GM12878 (cell line): Measurements from ENCODE around the gene VTN. TPM values are rescaled to one million over a fixed set of nuclear protein-coding genes. Genes with fewer than 3 reads are reported as not detected.

Experiments
- ATAC-seq: fragments of 200-7000 bp; cut with Tn5 transposase; 3 replicates; pipeline ENCODE4 v1.9.1; 2020; ENCODE audit warnings: mild to moderate bottlenecking, moderate library complexity
- BruUV-seq: library from RNA; stranded (reverse); fragments of 400-500 nt; replicated peaks from 2 replicates; lab custom pipeline; 2021; lab: Mats Ljungman, UMichigan
- CTCF ChIA-PET: fragments of 300-600 bp; sonication (Branson Sonifier 250); formaldehyde crosslinking; extraction: SDS; loops from one replicate; lab custom pipeline; 2021; ENCODE audit warnings: inconsistent platforms; lab: Yijun Ruan, JAX
- POLR2A ChIA-PET: fragments of 350-600 bp; formaldehyde crosslinking; extraction: SDS; loops from one replicate; lab custom pipeline; 2021; ENCODE audit warnings: inconsistent platforms; lab: Charles Lee
- RAD21 ChIA-PET: fragments of 300-600 bp; sonication (Branson Sonifier 250); formaldehyde crosslinking; loops from one replicate; lab custom pipeline; 2023; ENCODE audit warnings: antibody characterized with exemption; ENCODE audit not compliant: unreplicated experiment; lab: Charles Lee
- SMC1A ChIA-PET: fragments of 300-600 bp; sonication (Branson Sonifier 250); formaldehyde crosslinking; loops from one replicate; lab custom pipeline; 2023; ENCODE audit not compliant: unreplicated experiment, uncharacterized antibody; lab: Charles Lee
- DNase-seq: peaks from one replicate; pipeline ENCODE4 v3.0.0-alpha.2; 2011; ENCODE audit warnings: low read depth, low spot score
- FAIRE-seq: peaks from 3 replicates; lab custom pipeline; 2011; peaks lifted over from hg19 to GRCh38; lab: Jason Lieb, UNC
- H2AFZ ChIP-seq: 2 replicates; pipeline ENCODE4 v1.6.0; 2011; ENCODE audit warnings: low read depth, low read length, control low read depth; ENCODE audit not compliant: control insufficient read depth
- H3K27ac ChIP-seq: 2 replicates; pipeline ENCODE4 v1.5.1; 2011; ENCODE audit warnings: control low read depth; ENCODE audit not compliant: control insufficient read depth, insufficient read depth
- H3K27me3 ChIP-seq, 2 experiments: replicated peaks in 1 of 2; 2 replicates each; pipeline versions ENCODE4 v1.6.0 to v1.6.1; 2011; ENCODE audit warnings: low read length in 1 of 2; ENCODE audit not compliant: control insufficient read depth in 2 of 2, insufficient read depth in 2 of 2
- H3K36me3 ChIP-seq, 2 experiments: 2 replicates each; pipeline ENCODE4 v1.5.1; 2011; ENCODE audit warnings: low read length in 1 of 2; ENCODE audit not compliant: control insufficient read depth in 2 of 2, insufficient read depth in 2 of 2
- H3K4me1 ChIP-seq: 2 replicates; pipeline ENCODE4 v1.6.1; 2011; ENCODE audit warnings: mild to moderate bottlenecking, low read length, moderate library complexity, mixed read lengths; ENCODE audit not compliant: control insufficient read depth, insufficient read depth
- H3K4me2 ChIP-seq: 2 replicates; pipeline ENCODE4 v1.6.0; 2011; ENCODE audit warnings: control low read depth; ENCODE audit not compliant: control insufficient read depth, insufficient read depth
- H3K4me3 ChIP-seq: fragments of 200-600 bp; sonication (generic); 2 replicates; pipeline ENCODE4 v1.5.1; 2016
- H3K79me2 ChIP-seq: 2 replicates; pipeline ENCODE4 v1.6.0; 2011; ENCODE audit warnings: low read length; ENCODE audit not compliant: control insufficient read depth, insufficient read depth
- H3K9ac ChIP-seq: 2 replicates; pipeline ENCODE4 v1.8.0; 2011; ENCODE audit warnings: low read length, control low read depth, mixed read lengths; ENCODE audit not compliant: control insufficient read depth, insufficient read depth
- H3K9me3 ChIP-seq: replicated peaks from 3 replicates; pipeline ENCODE4 v1.5.1; 2011; ENCODE audit warnings: mild to moderate bottlenecking, low read length; ENCODE audit not compliant: control insufficient read depth, insufficient read depth
- H4K20me1 ChIP-seq: 2 replicates; pipeline ENCODE4 v1.6.0; 2011; ENCODE audit not compliant: control insufficient read depth, insufficient read depth
- ATF7 ChIP-seq: fragments of 450-650 bp; IDR thresholded peaks from 2 replicates; pipeline ENCODE4 v1.6.1; 2016; ENCODE audit warnings: low read depth, mild to moderate bottlenecking
- BCLAF1 ChIP-seq: fragments of 450-650 bp; IDR thresholded peaks from 2 replicates; pipeline ENCODE4 v1.6.1; 2017; ENCODE audit warnings: antibody characterized with exemption, mild to moderate bottlenecking, moderate library complexity
- CTCF ChIP-seq, 3 experiments: IDR thresholded peaks in 2 of 3; conservative IDR thresholded peaks in 1 of 3; 2 replicates each; pipeline ENCODE4 v1.5.1; 2011; ENCODE audit warnings: low read depth in 3 of 3, low read length in 3 of 3, mild to moderate bottlenecking in 3 of 3, control low read depth in 2 of 3, moderate library complexity in 2 of 3, inconsistent platforms in 1 of 3, mixed read lengths in 1 of 3; ENCODE audit not compliant: control insufficient read depth in 2 of 3, insufficient read depth in 1 of 3; ENCODE audit errors: extremely low read depth in 1 of 3
- FOXK2 ChIP-seq: fragments of 450-650 bp; IDR thresholded peaks from 2 replicates; pipeline ENCODE4 v1.6.1; 2017; ENCODE audit warnings: mild to moderate bottlenecking, moderate library complexity
- KLF5 ChIP-seq: fragments of 450-650 bp; IDR thresholded peaks from 2 replicates; pipeline ENCODE4 v1.6.1; 2014; ENCODE audit warnings: mild to moderate bottlenecking; ENCODE audit not compliant: partially characterized antibody
- LARP7 ChIP-seq: fragments of 450-650 bp; IDR thresholded peaks from 2 replicates; pipeline ENCODE4 v1.6.1; 2017; ENCODE audit warnings: mild to moderate bottlenecking
- PAX5 ChIP-seq: IDR thresholded peaks from 2 replicates; pipeline ENCODE4 v1.6.1; 2011; ENCODE audit warnings: low read depth, low read length, borderline replicate concordance
- RBBP5 ChIP-seq: fragments of 200-600 bp; sonication (generic); conservative IDR thresholded peaks from 2 replicates; pipeline ENCODE4 v1.6.1; 2016
- STAT1 ChIP-seq: fragments of 450-650 bp; conservative IDR thresholded peaks from 2 replicates; pipeline ENCODE4 v1.6.1; 2014; ENCODE audit warnings: antibody characterized with exemption, mild to moderate bottlenecking
- TBL1XR1 ChIP-seq: IDR thresholded peaks from 2 replicates; pipeline ENCODE4 v1.6.1; 2012; ENCODE audit warnings: low read depth, low read length, improper control_type of control experiment
- ZNF384 ChIP-seq: IDR thresholded peaks from 2 replicates; pipeline ENCODE4 v1.6.1; 2012; ENCODE audit warnings: low read depth, mild to moderate bottlenecking, low read length, improper control_type of control experiment, borderline replicate concordance
- WGBS: methylation state at CpG from one replicate; pipeline ENCODE4 v1.1.6; 2016; ENCODE audit warnings: low lambda C conversion rate; ENCODE audit not compliant: insufficient replicate concordance, insufficient coverage; ENCODE audit errors: missing lambda C conversion rate; 5-methylcytosine and 5-hydroxymethylcytosine counted together
- in situ Hi-C: fragments of 300-500 bp; cut with MboI; formaldehyde crosslinking; loops from 9 replicates; pipeline ENCODE4 v1.14.3; 2018; ENCODE audit warnings: mixed read lengths
- intact Hi-C: fragments of 100-400 bp; cut with micrococcal nuclease; formaldehyde crosslinking; loops from one replicate; pipeline ENCODE4 v1.14.2; 2022; ENCODE audit not compliant: unreplicated experiment
- polyA plus RNA-seq, 11 experiments: library from polyadenylated mRNA; depleted of rRNA in 4 of 11; unstranded in 6 of 11; stranded (reverse) in 5 of 11; fragments of >200 nt; fragmentation: Nextera tagmentation in 4 of 11; fragmentation: Illumina TruSeq in 1 of 11; extraction: Ambion mirVana in 4 of 11; extraction: Trizol in 1 of 11; gene quantifications; 1 replicate in 1 of 11; 2 replicates in 10 of 11; pipeline versions ENCODE4 v1.2.1 to v1.2.3, GENCODE V29; 2011 to 2016; ENCODE audit warnings: inconsistent platforms in 2 of 11, missing spikeins in 2 of 11, low read depth in 1 of 11
- total RNA-seq, 4 experiments: library from RNA; depleted of rRNA in 3 of 4; stranded (reverse); fragments of >200 nt in 3 of 4; fragmentation: Illumina TruSeq in 1 of 4; extraction: Trizol in 1 of 4; gene quantifications; 2 replicates each; pipeline versions ENCODE4 v1.2.1 to v1.2.3, GENCODE V29; 2013 to 2021
- TF ChIP-seq, protein P1 (sequence below): IDR thresholded peaks from 2 replicates; pipeline ENCODE4 v1.6.1; 2012; ENCODE audit warnings: mild to moderate bottlenecking, low read depth, low read length
- TF ChIP-seq, protein P2 (sequence below): IDR thresholded peaks from 2 replicates; pipeline ENCODE4 v1.6.1; 2011; ENCODE audit warnings: low read depth, low read length, improper control_type of control experiment, borderline replicate concordance

Gene VTN
- total and polyA plus RNA-seq, 10 of the 15 experiments (the other 5 are each of a cell fraction or from before 2014, with no cell fraction given), result 0.04 to 1.3 (median 0.13) TPM; not detected in 5

DNA sequence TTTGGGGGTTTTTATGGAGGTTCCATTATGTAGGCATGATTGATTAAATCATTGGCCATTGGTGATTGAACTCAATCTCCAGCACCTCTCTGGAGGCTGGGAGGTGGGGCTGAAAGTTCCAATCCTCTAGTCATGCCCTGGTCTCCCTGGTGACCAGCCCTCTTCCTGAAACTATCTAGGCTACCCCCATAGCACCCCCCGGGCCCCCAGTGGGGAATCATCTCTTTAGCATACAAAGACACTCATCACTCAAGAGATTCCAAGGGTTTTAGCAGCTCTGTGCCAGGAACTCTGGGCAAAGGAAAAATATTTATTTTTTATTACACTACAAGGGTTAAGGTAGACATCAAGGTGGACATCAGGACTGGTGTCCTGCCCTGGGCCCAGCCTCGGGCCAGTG is 25.3 kb upstream of the VTN start (continued):
- TF ChIP-seq CTCF (IDR thresholded peaks at IDR 0.05 in 2 of 3, conservative IDR thresholded peaks at IDR 0.05 in 1 of 3; ENCODE audit: control insufficient read depth in 2 of 3, extremely low read depth in 1 of 3, insufficient read depth in 1 of 3, low read depth in 3 of 3, low read length in 3 of 3) (no peak), TBL1XR1 (no peak), ATF7 (no peak)

- peaks cover 1 to 11% of the 10 kb centered on the region in 2 experiments for H3K36me3 ChIP-seq
- no peak overlapping the region for H2AFZ ChIP-seq
- FAIRE-seq, result no peak
- 53% methylated on average over 7 of the region's 7 CpGs for WGBS
- H3K9me3 ChIP-seq, result no peaks in the 10 kb centered on the region
- H3K27ac ChIP-seq, result no peak overlapping the region
- H4K20me1 ChIP-seq, result no peaks in the 10 kb centered on the region
- in situ Hi-C loops, result no loop called here
- no peaks in the 10 kb centered on the region for H3K27me3 ChIP-seq
- H3K4me2 ChIP-seq, result no peak overlapping the region
- DNase-seq, result no peak
- no peaks in the 10 kb centered on the region for H3K79me2 ChIP-seq
- ATAC-seq, result no peak
- ChIA-PET CTCF (interaction anchor here (1.7 kb wide), 1 partner anchor 22 kb away, joined by 3 read pairs; no protein-coding TSS in a partner anchor), SMC1A (no interaction called here), RAD21 (no interaction called here), POLR2A (no interaction called here)
- no peak overlapping the region for H3K4me3 ChIP-seq
- no peaks in the 10 kb centered on the region for H3K4me1 ChIP-seq
- intact Hi-C loops, result no loop called here
- no TSS peak for BruUV-seq
- H3K9ac ChIP-seq, result no peak overlapping the region
- TF ChIP-seq LARP7, result no peak
- TF ChIP-seq KLF5, result no peak
- no peak for TF ChIP-seq RBBP5
- TF ChIP-seq STAT1, result no peak
- no peak for TF ChIP-seq PAX5
- TF ChIP-seq, protein P1, sequence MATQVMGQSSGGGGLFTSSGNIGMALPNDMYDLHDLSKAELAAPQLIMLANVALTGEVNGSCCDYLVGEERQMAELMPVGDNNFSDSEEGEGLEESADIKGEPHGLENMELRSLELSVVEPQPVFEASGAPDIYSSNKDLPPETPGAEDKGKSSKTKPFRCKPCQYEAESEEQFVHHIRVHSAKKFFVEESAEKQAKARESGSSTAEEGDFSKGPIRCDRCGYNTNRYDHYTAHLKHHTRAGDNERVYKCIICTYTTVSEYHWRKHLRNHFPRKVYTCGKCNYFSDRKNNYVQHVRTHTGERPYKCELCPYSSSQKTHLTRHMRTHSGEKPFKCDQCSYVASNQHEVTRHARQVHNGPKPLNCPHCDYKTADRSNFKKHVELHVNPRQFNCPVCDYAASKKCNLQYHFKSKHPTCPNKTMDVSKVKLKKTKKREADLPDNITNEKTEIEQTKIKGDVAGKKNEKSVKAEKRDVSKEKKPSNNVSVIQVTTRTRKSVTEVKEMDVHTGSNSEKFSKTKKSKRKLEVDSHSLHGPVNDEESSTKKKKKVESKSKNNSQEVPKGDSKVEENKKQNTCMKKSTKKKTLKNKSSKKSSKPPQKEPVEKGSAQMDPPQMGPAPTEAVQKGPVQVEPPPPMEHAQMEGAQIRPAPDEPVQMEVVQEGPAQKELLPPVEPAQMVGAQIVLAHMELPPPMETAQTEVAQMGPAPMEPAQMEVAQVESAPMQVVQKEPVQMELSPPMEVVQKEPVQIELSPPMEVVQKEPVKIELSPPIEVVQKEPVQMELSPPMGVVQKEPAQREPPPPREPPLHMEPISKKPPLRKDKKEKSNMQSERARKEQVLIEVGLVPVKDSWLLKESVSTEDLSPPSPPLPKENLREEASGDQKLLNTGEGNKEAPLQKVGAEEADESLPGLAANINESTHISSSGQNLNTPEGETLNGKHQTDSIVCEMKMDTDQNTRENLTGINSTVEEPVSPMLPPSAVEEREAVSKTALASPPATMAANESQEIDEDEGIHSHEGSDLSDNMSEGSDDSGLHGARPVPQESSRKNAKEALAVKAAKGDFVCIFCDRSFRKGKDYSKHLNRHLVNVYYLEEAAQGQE, result no peak
- TF ChIP-seq, protein P2, sequence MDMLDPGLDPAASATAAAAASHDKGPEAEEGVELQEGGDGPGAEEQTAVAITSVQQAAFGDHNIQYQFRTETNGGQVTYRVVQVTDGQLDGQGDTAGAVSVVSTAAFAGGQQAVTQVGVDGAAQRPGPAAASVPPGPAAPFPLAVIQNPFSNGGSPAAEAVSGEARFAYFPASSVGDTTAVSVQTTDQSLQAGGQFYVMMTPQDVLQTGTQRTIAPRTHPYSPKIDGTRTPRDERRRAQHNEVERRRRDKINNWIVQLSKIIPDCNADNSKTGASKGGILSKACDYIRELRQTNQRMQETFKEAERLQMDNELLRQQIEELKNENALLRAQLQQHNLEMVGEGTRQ, result no peak
- TF ChIP-seq BCLAF1, result no peak
- TF ChIP-seq FOXK2, result no peak
- TF ChIP-seq ZNF384, result no peak
These were observed 24.4 kb upstream of the VTN start for GRCh38 chr17:28394337-28395116.
